Endodermal cell (in vitro differentiated cells): ENCODE results near the gene HDLBP. TPM values are rescaled to one million over a fixed set of nuclear protein-coding genes. Genes with fewer than 3 reads are reported as not detected.

ENCODE experiments used
- DNase-seq: peaks from one replicate; pipeline ENCODE4 v3.0.0-alpha.2; 2017
- H3K27ac ChIP-seq: 2 replicates; pipeline ENCODE4 v1.5.1; 2013; ENCODE audit warnings: mild to moderate bottlenecking, low read depth, low read length, moderate library complexity
- H3K27me3 ChIP-seq: 2 replicates; pipeline ENCODE4 v1.6.1; 2013; ENCODE audit warnings: mild to moderate bottlenecking, low read length, moderate library complexity; ENCODE audit not compliant: insufficient read depth, control insufficient read depth, poor library complexity, severe bottlenecking
- H3K36me3 ChIP-seq: 2 replicates; pipeline ENCODE4 v1.7.0; 2013; ENCODE audit warnings: mild to moderate bottlenecking, low read length, moderate library complexity; ENCODE audit not compliant: control insufficient read depth, insufficient read depth
- H3K4me1 ChIP-seq: one replicate; pipeline ENCODE4 v1.7.0; 2013; ENCODE audit warnings: low read length; ENCODE audit not compliant: control insufficient read depth, insufficient read depth
- H3K4me3 ChIP-seq: 2 replicates; pipeline ENCODE4 v1.5.1; 2013; ENCODE audit warnings: mild to moderate bottlenecking, low read length, moderate library complexity
- H3K9ac ChIP-seq: 2 replicates; pipeline ENCODE4 v1.6.1; 2013; ENCODE audit warnings: mild to moderate bottlenecking, low read length, moderate library complexity; ENCODE audit not compliant: poor library complexity, severe bottlenecking; ENCODE audit errors: extremely low read depth
- H3K9me3 ChIP-seq: 2 replicates; pipeline ENCODE4 v1.6.1; 2013; ENCODE audit warnings: mild to moderate bottlenecking, low read length, moderate library complexity; ENCODE audit not compliant: control insufficient read depth
- H3K27ac Mint-ChIP-seq: 2 replicates; pipeline ENCODE4 v1.8.0; 2020; ENCODE audit warnings: mixed read lengths
- H3K27me3 Mint-ChIP-seq: 2 replicates; pipeline ENCODE4 v1.8.0; 2021; ENCODE audit warnings: mild to moderate bottlenecking, mixed read lengths; ENCODE audit not compliant: insufficient read depth
- H3K36me3 Mint-ChIP-seq: 2 replicates; pipeline ENCODE4 v1.8.0; 2020; ENCODE audit warnings: low read depth, mixed read lengths
- H3K4me1 Mint-ChIP-seq: 2 replicates; pipeline ENCODE4 v1.8.0; 2020; ENCODE audit warnings: mixed read lengths
- H3K4me3 Mint-ChIP-seq: 2 replicates; pipeline ENCODE4 v1.8.0; 2020; ENCODE audit warnings: mild to moderate bottlenecking, moderate library complexity, mixed read lengths
- H3K9me3 Mint-ChIP-seq: 2 replicates; pipeline ENCODE4 v1.8.0; 2020; ENCODE audit warnings: mild to moderate bottlenecking, mixed read lengths
- CTCF ChIP-seq: fragments of 200-600 bp; sonication (generic); conservative IDR thresholded peaks from 2 replicates; pipeline ENCODE4 v1.5.0; 2021; ENCODE audit warnings: antibody characterized with exemption, mild to moderate bottlenecking
- WGBS, 2 experiments: methylation state at CpG; one replicate each; pipeline versions ENCODE4 v1.1.5 to v1.1.7; 2013; ENCODE audit warnings: missing lambda C conversion rate in 2 of 2, mixed read lengths in 1 of 2; ENCODE audit not compliant: insufficient coverage in 1 of 2, insufficient read length in 1 of 2; 5-methylcytosine and 5-hydroxymethylcytosine counted together
- total RNA-seq, 2 donors: library from RNA; stranded (reverse); fragmentation: NEBNext Ultra II Directional in 1 of 2; extraction: Animal tissue kit (Norgen Biotek cat#: 25700) in 1 of 2; gene quantifications; 2 replicates in 1 of 2; 3 replicates in 1 of 2; pipeline ENCODE4 v1.2.1, GENCODE V29; 2021

HDLBP gene
- total RNA-seq, 2 donors from 2014 or later: 344 to 374 TPM

- Mint-ChIP-seq H3K4me1 (peaks cover 7% of the 10 kb centered on the region), H3K27me3 (peaks cover 6% of the 10 kb centered on the region), H3K9me3 (no peaks in the 10 kb centered on the region), H3K36me3 (peaks cover 2% of the 10 kb centered on the region), H3K27ac (no peak overlapping the region), H3K4me3 (no peak overlapping the region)
- H3K9ac ChIP-seq: no peak overlapping the region
- H3K4me1 ChIP-seq: no peaks in the 10 kb centered on the region
- WGBS, 2 experiments: 89 to 90% methylated on average over 5 to 9 of the region's 9 CpGs
- H3K36me3 ChIP-seq: no peaks in the 10 kb centered on the region
- TF ChIP-seq CTCF: no peak
- no peak for DNase-seq
- no peaks in the 10 kb centered on the region for H3K27me3 ChIP-seq
- H3K9me3 ChIP-seq: peaks cover 5% of the 10 kb centered on the region
- no peak overlapping the region for H3K4me3 ChIP-seq
- no peak overlapping the region for H3K27ac ChIP-seq
Measured at GRCh38 chr2:241215421-241215820, 100.1 kb downstream of the HDLBP start.

GRCh38 chr2:241214766-241215165 is 100.7 kb downstream of the HDLBP start:
- H3K36me3 Mint-ChIP-seq: no peaks in the 10 kb centered on the region
- WGBS, 2 experiments: 92 to 97% methylated on average over 5 to 12 of the region's 12 CpGs
- H3K9me3 ChIP-seq: no peaks in the 10 kb centered on the region
- H3K27me3 ChIP-seq: no peaks in the 10 kb centered on the region
- no peaks in the 10 kb centered on the region for H3K4me1 ChIP-seq
- no peaks in the 10 kb centered on the region for H3K36me3 ChIP-seq
- peaks cover 6% of the 10 kb centered on the region for H3K27me3 Mint-ChIP-seq
- H3K27ac Mint-ChIP-seq: no peak overlapping the region
- H3K4me3 Mint-ChIP-seq: no peak overlapping the region
- H3K9me3 Mint-ChIP-seq: no peaks in the 10 kb centered on the region
- H3K4me1 Mint-ChIP-seq: peaks cover 7% of the 10 kb centered on the region
- DNase-seq: no peak
- no peak overlapping the region for H3K4me3 ChIP-seq
- H3K9ac ChIP-seq: no peak overlapping the region
- TF ChIP-seq CTCF: no peak
- no peak overlapping the region for H3K27ac ChIP-seq

GRCh38 chr2:241214209-241214608 is 101.3 kb downstream of the HDLBP start:
- H3K4me1 Mint-ChIP-seq: peaks cover 7% of the 10 kb centered on the region
- WGBS, 2 experiments: 86 to 88% methylated on average over 10 of the region's 10 CpGs
- no peak overlapping the region for H3K27ac ChIP-seq
- no peaks in the 10 kb centered on the region for H3K9me3 Mint-ChIP-seq
- no peaks in the 10 kb centered on the region for H3K9me3 ChIP-seq
- no peak overlapping the region for H3K4me3 Mint-ChIP-seq
- H3K27me3 Mint-ChIP-seq: peaks cover 6% of the 10 kb centered on the region
- no peak overlapping the region for H3K9ac ChIP-seq
- no peaks in the 10 kb centered on the region for H3K4me1 ChIP-seq
- DNase-seq: no peak
- TF ChIP-seq CTCF: no peak
- H3K4me3 ChIP-seq: no peak overlapping the region
- H3K27ac Mint-ChIP-seq: no peak overlapping the region
- no peaks in the 10 kb centered on the region for H3K36me3 ChIP-seq
- H3K27me3 ChIP-seq: no peaks in the 10 kb centered on the region
- no peaks in the 10 kb centered on the region for H3K36me3 Mint-ChIP-seq
